ENCODE measurements around the gene NFIL3.
"Not testable (repeated sequence)": the region's sequence is repeated elsewhere in the genome, so short reads cannot be mapped to it uniquely, and the experiment has no call there.

DNA sequence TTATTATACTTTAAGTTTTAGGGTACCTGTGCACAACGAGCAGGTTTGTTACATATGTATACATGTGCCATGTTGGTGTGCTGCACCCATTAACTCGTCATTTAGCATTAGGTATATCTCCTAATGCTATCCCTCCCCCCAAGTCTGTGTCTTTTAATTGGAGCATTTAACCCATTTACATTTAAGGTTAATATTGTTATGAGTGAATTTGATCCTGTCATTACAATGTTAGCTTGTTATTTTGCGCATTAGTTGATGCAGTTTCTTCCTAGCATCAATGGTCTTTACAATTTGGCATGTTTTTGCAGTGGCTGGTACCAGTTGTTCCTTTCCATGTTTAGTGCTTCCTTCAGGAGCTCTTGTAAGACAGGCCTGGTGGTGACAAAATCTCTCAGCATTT, 47.9 kb upstream of the NFIL3 start:
- TF ChIP-seq, protein P1, sequence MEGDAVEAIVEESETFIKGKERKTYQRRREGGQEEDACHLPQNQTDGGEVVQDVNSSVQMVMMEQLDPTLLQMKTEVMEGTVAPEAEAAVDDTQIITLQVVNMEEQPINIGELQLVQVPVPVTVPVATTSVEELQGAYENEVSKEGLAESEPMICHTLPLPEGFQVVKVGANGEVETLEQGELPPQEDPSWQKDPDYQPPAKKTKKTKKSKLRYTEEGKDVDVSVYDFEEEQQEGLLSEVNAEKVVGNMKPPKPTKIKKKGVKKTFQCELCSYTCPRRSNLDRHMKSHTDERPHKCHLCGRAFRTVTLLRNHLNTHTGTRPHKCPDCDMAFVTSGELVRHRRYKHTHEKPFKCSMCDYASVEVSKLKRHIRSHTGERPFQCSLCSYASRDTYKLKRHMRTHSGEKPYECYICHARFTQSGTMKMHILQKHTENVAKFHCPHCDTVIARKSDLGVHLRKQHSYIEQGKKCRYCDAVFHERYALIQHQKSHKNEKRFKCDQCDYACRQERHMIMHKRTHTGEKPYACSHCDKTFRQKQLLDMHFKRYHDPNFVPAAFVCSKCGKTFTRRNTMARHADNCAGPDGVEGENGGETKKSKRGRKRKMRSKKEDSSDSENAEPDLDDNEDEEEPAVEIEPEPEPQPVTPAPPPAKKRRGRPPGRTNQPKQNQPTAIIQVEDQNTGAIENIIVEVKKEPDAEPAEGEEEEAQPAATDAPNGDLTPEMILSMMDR (IDR thresholded peaks at IDR 0.05), result not testable (repeated sequence)
- TF ChIP-seq POLR2A (IDR thresholded peaks at IDR 0.05), result not testable (repeated sequence)
